A549 treated with AZD2906 at 1 μM for 4 hours (cell line): ENCODE measurements around the gene TMEM192. TPM values are rescaled to one million over a fixed set of nuclear protein-coding genes. Genes with fewer than 3 reads are reported as not detected.

ENCODE experiments used
- total RNA-seq: library from RNA; stranded (reverse); fragments of 200-300 nt; extraction: Qiagen RNA extraction; gene quantifications from 5 replicates; pipeline ENCODE4 v1.2.3, GENCODE V29; 2022

The TMEM192 gene
- total RNA-seq: 7.2 to 8.5 TPM (median 8.0 TPM) in 5 replicates

GRCh38 chr4:165112368-165113121, at the start of gene TMEM192:
Gene TMEM192 (minus strand): TSS chr4:165112860. CDS start chr4:165112773, 87 bp downstream.

DNA sequence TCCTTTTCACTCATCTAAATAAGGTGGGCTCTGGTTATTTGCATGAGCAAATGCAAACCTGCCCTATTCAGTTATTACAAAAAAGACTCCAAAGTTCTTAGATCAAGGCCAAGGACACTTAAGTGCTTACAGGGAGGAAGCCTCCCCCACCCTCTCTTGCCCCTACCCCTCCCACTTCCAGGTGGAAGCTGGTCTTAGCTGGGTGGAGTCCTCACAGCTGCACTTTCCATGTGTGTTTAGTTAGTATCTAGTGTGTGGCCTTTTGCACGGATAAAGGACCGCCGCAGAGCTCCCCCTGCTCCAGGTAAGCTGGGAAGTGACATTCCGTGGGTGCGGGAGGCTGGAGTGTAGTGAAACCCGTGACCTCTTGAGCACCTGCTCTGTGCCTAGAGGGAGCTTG, 59.0 kb downstream of the TMEM192 start, which contains the start of gene TRIM75:
Gene TRIM75 (plus strand): TSS at position 222 of the 400 bp plus-strand sequence. CDS start 5,282 bp downstream, outside the sequence.

GRCh38 chr4:165031436-165032211, 81.0 kb downstream of the TMEM192 start, which contains the start of gene TRIM60:
Gene TRIM60 (plus strand): TSS chr4:165031999. CDS start chr4:165040073, 8,074 bp downstream.

Other genes starting within 250 kb of the TMEM192 start
- gene APELA, start 235.7 kb downstream of the TMEM192 start, total RNA-seq: not detected in 5 replicates
- gene TRIM61, start 135.2 kb downstream of the TMEM192 start, total RNA-seq: not detected in 5 replicates
- gene TRIM60, start 80.9 kb downstream of the TMEM192 start, total RNA-seq: not detected in 5 replicates
- not detected in 5 replicates for gene TRIM75, start 59.0 kb downstream of the TMEM192 start, total RNA-seq
- 15.8 to 19.9 TPM (median 18.4 TPM) in 5 replicates for gene KLHL2, start 94.7 kb upstream of the TMEM192 start, total RNA-seq
- gene MSMO1, start 214.8 kb upstream of the TMEM192 start, total RNA-seq: 19.5 to 22.6 TPM (median 20.1 TPM) in 5 replicates